T-helper 1 cell treated with Interleukin-12 subunit alpha and Interleukin-12 subunit beta and Interleukin-4 antibody, amounts not matched to agents 30 μg/mL and 1 μg/mL, for 36 hours (primary cell): ENCODE data around the gene AKT3.
"Not testable (repeated sequence)": the region's sequence is repeated elsewhere in the genome, so short reads cannot be mapped to it uniquely, and the experiment has no call there.

Source experiments
- H3K27ac Mint-ChIP-seq: one replicate; pipeline ENCODE4 v1.8.0; 2021; ENCODE audit warnings: mild to moderate bottlenecking, mixed read lengths
- H3K27me3 Mint-ChIP-seq: one replicate; pipeline ENCODE4 v1.8.0; 2021; ENCODE audit warnings: low read depth, mixed read lengths
- H3K36me3 Mint-ChIP-seq: one replicate; pipeline ENCODE4 v1.8.0; 2021; ENCODE audit warnings: low read depth, mixed read lengths
- H3K4me1 Mint-ChIP-seq: one replicate; pipeline ENCODE4 v1.8.0; 2021; ENCODE audit warnings: low read depth, mixed read lengths
- H3K4me3 Mint-ChIP-seq: one replicate; pipeline ENCODE4 v1.8.0; 2021; ENCODE audit warnings: mild to moderate bottlenecking, moderate library complexity, mixed read lengths
- H3K9me3 Mint-ChIP-seq: one replicate; pipeline ENCODE4 v1.8.0; 2021; ENCODE audit warnings: mixed read lengths

AKT3 gene

DNA sequence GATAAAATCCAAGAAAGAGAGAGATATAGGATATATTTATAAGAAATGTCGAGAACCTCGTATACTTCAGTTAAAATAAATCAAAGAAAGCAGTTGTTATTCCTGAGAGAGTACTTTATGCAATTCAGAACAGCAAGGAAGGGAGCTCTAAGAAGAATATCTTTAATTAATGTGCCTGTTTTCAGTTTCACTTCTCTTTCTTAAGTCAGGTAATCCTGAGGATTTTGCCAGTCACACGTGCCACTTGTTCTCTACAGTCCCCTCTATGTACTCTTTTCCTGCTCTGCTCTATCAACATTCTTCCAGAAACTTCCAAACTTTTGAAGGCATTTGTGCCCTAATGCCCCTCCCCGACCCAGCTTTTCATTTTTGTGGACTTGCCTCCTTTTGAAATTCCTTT, 211.9 kb downstream of the AKT3 start:
- Mint-ChIP-seq H3K27me3 (no peaks in the 10 kb centered on the region), H3K36me3 (peaks cover 1% of the 10 kb centered on the region), H3K9me3 (peaks cover 4% of the 10 kb centered on the region), H3K27ac (no peak overlapping the region), H3K4me3 (no peak overlapping the region), H3K4me1 (peaks cover 4% of the 10 kb centered on the region)

GRCh38 chr1:243628476-243628907, 221.6 kb downstream of the AKT3 start:
- Mint-ChIP-seq H3K27ac (no peak overlapping the region), H3K4me3 (no peak overlapping the region), H3K36me3 (peaks cover 13% of the 10 kb centered on the region), H3K9me3 (peaks cover 14% of the 10 kb centered on the region), H3K27me3 (no peaks in the 10 kb centered on the region), H3K4me1 (no peaks in the 10 kb centered on the region)

GRCh38 chr1:243623841-243624240, 226.2 kb downstream of the AKT3 start:
- no peak overlapping the region for H3K27ac Mint-ChIP-seq
- peaks cover 16% of the 10 kb centered on the region for H3K36me3 Mint-ChIP-seq
- no peak overlapping the region for H3K4me3 Mint-ChIP-seq
- no peaks in the 10 kb centered on the region for H3K27me3 Mint-ChIP-seq
- H3K4me1 Mint-ChIP-seq, result no peaks in the 10 kb centered on the region
- peaks cover 22% of the 10 kb centered on the region for H3K9me3 Mint-ChIP-seq

DNA sequence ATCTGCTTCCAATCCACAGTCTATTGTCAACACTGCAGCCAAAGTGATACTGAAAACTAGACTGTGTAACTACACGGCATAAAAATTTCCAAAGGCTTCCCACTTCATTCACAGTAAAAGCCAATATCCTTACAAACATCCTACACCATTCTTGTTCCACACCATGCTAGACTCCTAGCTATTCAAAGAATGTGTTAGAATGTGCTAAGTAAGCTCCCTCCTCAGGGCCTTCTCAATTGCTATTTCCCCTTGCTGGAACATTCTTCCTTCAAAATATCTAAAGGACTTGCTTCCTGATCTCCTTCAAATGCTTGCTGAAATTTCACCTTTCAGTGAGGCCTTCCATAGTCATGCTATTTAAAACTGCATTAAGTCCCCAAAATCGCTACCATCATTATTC, 228.1 kb downstream of the AKT3 start:
- Mint-ChIP-seq H3K27me3 (no peaks in the 10 kb centered on the region), H3K9me3 (peaks cover 22% of the 10 kb centered on the region), H3K4me3 (no peak overlapping the region), H3K36me3 (peaks cover 16% of the 10 kb centered on the region), H3K27ac (no peak overlapping the region), H3K4me1 (no peaks in the 10 kb centered on the region)

- no peak overlapping the region for H3K4me3 Mint-ChIP-seq
- H3K27me3 Mint-ChIP-seq, result no peaks in the 10 kb centered on the region
- no peak overlapping the region for H3K27ac Mint-ChIP-seq
- peaks cover 11% of the 10 kb centered on the region for H3K36me3 Mint-ChIP-seq
- H3K4me1 Mint-ChIP-seq, result no peaks in the 10 kb centered on the region
- peaks cover 17% of the 10 kb centered on the region for H3K9me3 Mint-ChIP-seq
Measured at GRCh38 chr1:243620096-243620495, 229.9 kb downstream of the AKT3 start.

DNA sequence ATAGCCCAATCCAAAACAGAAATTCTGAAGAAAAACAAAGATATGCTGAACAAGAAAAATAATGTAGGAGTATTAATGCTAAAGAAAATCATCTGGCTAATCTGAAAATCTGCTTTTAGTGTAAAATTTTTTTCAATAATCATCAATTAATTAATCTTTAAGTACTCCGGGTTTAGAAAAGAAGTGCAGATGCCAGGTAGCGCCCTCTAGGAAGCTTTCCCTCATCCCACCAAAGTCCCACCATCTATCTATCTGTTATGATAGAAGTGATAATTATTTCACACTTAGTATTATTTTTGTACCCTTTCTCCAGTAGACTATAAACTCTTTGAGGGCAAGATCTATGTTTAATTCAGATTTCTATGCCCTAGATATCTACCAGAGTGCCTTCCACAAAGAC, 240.3 kb downstream of the AKT3 start:
- Mint-ChIP-seq H3K9me3 (peaks cover 22% of the 10 kb centered on the region), H3K4me3 (no peak overlapping the region), H3K27ac (no peak overlapping the region), H3K36me3 (peaks cover 11% of the 10 kb centered on the region), H3K27me3 (no peaks in the 10 kb centered on the region), H3K4me1 (no peaks in the 10 kb centered on the region)

DNA sequence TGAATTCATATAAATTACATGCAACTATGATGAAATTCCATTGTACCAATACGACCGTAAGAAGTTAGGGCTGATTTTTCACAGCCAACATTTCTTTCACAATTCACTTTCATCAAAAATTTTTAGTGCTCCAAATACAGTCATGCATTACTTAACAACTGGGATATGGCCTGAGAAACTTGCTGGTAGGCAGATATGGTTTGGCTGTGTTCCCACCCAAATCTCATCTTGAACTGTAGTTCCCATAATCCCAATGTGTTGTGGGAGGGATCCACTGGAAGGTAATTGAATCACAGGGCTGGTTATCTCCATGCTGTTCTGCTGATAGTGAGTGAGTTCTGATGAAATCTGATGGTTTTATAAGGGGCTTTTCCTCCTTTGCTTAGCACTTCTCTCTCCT, 244.4 kb downstream of the AKT3 start:
- H3K4me3 Mint-ChIP-seq, result no peak overlapping the region

GRCh38 chr1:243601720-243602119, 248.3 kb downstream of the AKT3 start:
- Mint-ChIP-seq H3K9me3 (peaks cover 30% of the 10 kb centered on the region), H3K27ac (peak overlapping the region; percentile 28), H3K27me3 (no peaks in the 10 kb centered on the region), H3K4me1 (peaks cover 11% of the 10 kb centered on the region), H3K4me3 (no peak overlapping the region), H3K36me3 (peaks cover 26% of the 10 kb centered on the region)

More for the DNA sequence above, 244.4 kb downstream of the AKT3 start:
- Mint-ChIP-seq H3K9me3 (peaks cover 44% of the 10 kb centered on the region), H3K27ac (no peak overlapping the region), H3K36me3 (peaks cover 24% of the 10 kb centered on the region), H3K4me1 (no peaks in the 10 kb centered on the region), H3K27me3 (no peaks in the 10 kb centered on the region)

DNA sequence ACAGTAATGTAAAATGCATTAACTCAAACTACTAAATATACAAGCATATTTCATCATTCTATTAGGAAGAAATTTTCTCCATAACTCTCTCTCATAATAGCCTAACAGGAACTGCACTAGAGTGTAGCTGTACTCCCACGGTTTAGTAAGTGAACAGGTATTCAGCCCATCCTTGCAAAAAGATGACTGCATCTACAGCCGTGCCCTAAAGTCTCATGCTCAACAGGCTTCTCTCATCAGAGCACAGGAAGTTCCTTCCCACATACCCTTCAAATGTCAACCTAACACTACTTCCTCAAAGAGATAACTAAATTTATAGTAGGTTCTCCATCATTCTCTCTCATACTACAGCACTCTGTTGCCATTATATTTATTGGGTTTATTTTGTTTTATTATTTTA, 251.6 kb downstream of the AKT3 start:
- Mint-ChIP-seq H3K36me3 (peaks cover 21% of the 10 kb centered on the region), H3K27me3 (no peaks in the 10 kb centered on the region), H3K4me3 (no peak overlapping the region), H3K9me3 (peaks cover 21% of the 10 kb centered on the region), H3K27ac (peak overlapping the region; percentile 60), H3K4me1 (peaks cover 23% of the 10 kb centered on the region)

GRCh38 chr1:243597383-243597782, 252.7 kb downstream of the AKT3 start:
- H3K4me1 Mint-ChIP-seq, result peaks cover 23% of the 10 kb centered on the region
- H3K4me3 Mint-ChIP-seq, result peak overlapping the region; percentile 18
- H3K36me3 Mint-ChIP-seq, result peaks cover 17% of the 10 kb centered on the region
- H3K27ac Mint-ChIP-seq, result peak overlapping the region; percentile 68
- no peaks in the 10 kb centered on the region for H3K27me3 Mint-ChIP-seq
- peaks cover 15% of the 10 kb centered on the region for H3K9me3 Mint-ChIP-seq

DNA sequence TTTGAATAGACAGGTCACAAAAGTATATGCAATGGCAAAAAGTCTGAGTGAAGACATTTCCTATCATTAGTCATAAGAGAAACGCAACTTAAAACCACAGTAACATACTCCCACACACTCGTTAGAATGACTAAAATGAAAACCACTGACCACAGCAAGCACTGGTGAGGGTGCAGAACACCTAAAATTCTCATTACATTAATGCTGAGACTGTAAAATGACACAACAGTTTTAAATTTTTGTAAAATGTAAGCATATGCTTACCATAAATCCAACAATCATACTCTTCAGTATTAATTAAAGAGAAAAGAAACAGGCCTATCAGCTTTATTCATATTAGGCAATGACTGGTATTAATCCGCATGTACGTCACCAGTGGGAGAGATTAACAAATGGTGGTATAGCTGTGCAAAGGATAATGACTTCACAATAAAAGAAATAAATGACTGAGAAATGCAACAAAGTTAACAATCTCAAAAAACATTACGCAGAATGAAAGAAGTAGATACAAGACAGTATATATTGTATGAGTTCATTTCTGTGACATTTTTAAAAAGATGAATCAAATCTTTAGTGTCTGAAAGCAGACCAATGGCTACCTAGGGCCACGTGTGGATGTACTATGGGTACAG, 253.5 kb downstream of the AKT3 start:
- Mint-ChIP-seq H3K27me3 (no peaks in the 10 kb centered on the region), H3K4me1 (peaks cover 23% of the 10 kb centered on the region), H3K36me3 (peaks cover 16% of the 10 kb centered on the region), H3K4me3 (peak overlapping the region; percentile 51), H3K9me3 (peaks cover 11% of the 10 kb centered on the region), H3K27ac (peak overlapping the region; percentile 87)

GRCh38 chr1:243595527-243596210, 254.4 kb downstream of the AKT3 start:
- Mint-ChIP-seq H3K9me3 (peaks cover 5% of the 10 kb centered on the region), H3K4me1 (peaks cover 23% of the 10 kb centered on the region), H3K27me3 (no peaks in the 10 kb centered on the region), H3K27ac (peak overlapping the region; percentile 87), H3K36me3 (peaks cover 14% of the 10 kb centered on the region), H3K4me3 (peak overlapping the region; percentile 49)

- Mint-ChIP-seq H3K9me3 (peaks cover 10% of the 10 kb centered on the region), H3K27me3 (no peaks in the 10 kb centered on the region), H3K36me3 (peaks cover 10% of the 10 kb centered on the region), H3K4me3 (no peak overlapping the region), H3K27ac (no peak overlapping the region), H3K4me1 (peaks cover 23% of the 10 kb centered on the region)
Measured at GRCh38 chr1:243594455-243594854, 255.6 kb downstream of the AKT3 start.

DNA sequence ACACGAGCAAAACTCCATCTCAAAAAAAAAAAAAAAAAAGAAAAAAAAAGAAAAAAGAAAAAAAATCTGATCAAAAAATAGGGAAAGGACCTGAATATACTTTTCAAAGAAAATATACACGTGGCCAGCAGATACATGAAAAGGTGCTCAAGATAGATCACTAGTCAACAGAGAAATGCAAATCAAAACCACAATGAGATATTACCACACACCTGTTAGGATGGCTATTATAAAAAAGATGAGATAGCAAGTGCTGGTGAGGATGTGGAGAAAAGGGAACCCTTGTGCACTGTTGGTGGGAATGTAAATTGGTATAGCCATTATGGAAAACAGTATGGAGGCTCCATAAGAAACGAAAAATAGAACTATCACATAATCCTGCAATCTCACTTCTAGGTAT, 260.8 kb downstream of the AKT3 start:
- H3K36me3 Mint-ChIP-seq, result peaks cover 14% of the 10 kb centered on the region
- H3K27ac Mint-ChIP-seq, H3K4me3 Mint-ChIP-seq, H3K27me3 Mint-ChIP-seq: not testable (repeated sequence)
- peaks cover 13% of the 10 kb centered on the region for H3K4me1 Mint-ChIP-seq
- peaks cover 21% of the 10 kb centered on the region for H3K9me3 Mint-ChIP-seq

GRCh38 chr1:243587823-243588560, 262.1 kb downstream of the AKT3 start:
- H3K27ac Mint-ChIP-seq, result peak overlapping the region; percentile 52

More at GRCh38 chr1:243587823-243588560, 262.1 kb downstream of the AKT3 start:
- Mint-ChIP-seq H3K9me3 (peaks cover 34% of the 10 kb centered on the region), H3K36me3 (peaks cover 21% of the 10 kb centered on the region), H3K27me3 (no peaks in the 10 kb centered on the region), H3K4me3 (peak overlapping the region; percentile 2), H3K4me1 (peaks cover 13% of the 10 kb centered on the region)
